Right lobe of liver (tissue), 4 donors: ENCODE measurements around the gene ADGRF1.
"Not testable (repeated sequence)": the region's sequence is repeated elsewhere in the genome, so short reads cannot be mapped to it uniquely, and the experiment has no call there.

Experiments used
- CTCF ChIP-seq, 4 donors: fragments of 200-600 bp in 3 of 4; fragments of 450-650 bp in 1 of 4; IDR thresholded peaks; one replicate each; pipeline versions ENCODE4 v1.5.1 to v1.8.0; 2016 to 2022; ENCODE audit warnings: antibody characterized with exemption in 4 of 4, mild to moderate bottlenecking in 2 of 4
- POLR2A ChIP-seq: fragments of 450-650 bp; IDR thresholded peaks from one replicate; pipeline ENCODE4 v1.6.1; 2017; ENCODE audit warnings: antibody characterized with exemption, mild to moderate bottlenecking
- donor health status: DM: no; HTN: no; CAD: no.
- donor health status: DM: no; HTN: no; CAD: no.
- donor health status: DM: no; HTN: yes; CAD: no.

- TF ChIP-seq CTCF (IDR thresholded peaks at IDR 0.05), result peak; percentile 54 to 77 (median 61)
- not testable (repeated sequence) for TF ChIP-seq POLR2A
These were observed 51.2 kb downstream of the ADGRF1 start for GRCh38 chr6:46990818-46991510.
